HG03196 (cell line): ENCODE measurements around the gene SLC5A1.

Experiments
- ATAC-seq: cut with Tn5 transposase; IDR thresholded peaks from one replicate; pipeline ENCODE4 v1.9.1; 2021; ENCODE audit not compliant: unreplicated experiment

Gene SLC5A1

DNA sequence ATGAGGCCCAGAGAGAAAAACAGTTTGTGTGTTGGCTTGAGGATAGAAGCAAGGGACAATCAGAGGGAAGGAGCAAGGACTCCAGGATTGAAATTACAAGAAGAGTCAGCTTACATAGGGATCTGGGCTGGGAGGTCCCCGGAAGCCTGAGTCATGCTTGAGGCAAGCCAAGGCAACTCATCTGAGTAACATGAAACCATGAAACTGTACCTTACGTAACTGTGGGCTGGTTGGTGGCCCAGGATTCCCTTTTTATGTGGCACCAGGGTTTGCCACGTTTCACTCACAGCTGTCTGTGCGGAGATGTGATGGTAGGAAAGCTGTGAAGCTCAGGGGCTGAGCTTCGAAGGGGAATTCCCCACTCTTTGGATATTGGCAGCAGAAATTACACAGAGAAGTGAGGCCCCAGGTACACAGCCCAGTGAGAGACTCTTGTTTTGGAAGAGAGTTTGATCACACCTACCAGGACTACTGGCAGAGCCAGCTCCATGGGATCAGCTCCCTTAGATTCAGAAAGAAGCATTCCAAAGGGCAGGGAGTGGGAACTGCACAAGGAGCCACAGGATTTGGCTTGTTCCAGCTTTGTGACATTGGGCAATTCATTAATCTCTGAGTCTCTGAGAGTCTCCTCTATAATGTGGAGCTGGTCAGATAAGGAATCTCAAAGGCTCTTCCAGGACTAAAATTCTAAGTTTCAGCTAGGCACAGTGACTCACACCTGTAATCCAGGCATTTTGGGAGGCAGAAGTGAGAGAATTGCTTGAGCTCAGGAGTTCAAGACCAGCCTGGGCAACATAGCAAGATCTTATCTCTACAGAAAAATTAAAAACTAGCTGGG is 7.8 kb downstream of the SLC5A1 start:
- ATAC-seq = no peak

DNA sequence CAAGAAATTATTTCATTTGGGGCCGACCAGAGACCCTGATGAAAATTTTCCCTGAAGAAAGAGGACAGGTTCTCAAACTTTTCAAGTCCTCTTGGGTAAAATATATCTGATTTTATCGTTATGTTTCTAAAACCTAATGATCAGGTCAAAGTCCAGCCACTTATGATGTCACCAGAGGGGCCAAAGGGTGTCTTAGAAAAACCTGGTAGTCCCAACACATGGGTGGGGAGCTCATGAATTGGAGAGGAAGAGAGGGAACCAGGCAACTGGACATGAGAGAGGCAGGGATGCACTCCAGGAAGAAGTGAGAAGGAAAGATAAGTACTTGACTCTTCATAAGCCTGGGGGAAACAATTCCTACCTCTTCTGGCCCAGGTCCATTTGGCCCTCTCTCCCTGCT is 9.2 kb downstream of the SLC5A1 start:
- ATAC-seq = no peak

DNA sequence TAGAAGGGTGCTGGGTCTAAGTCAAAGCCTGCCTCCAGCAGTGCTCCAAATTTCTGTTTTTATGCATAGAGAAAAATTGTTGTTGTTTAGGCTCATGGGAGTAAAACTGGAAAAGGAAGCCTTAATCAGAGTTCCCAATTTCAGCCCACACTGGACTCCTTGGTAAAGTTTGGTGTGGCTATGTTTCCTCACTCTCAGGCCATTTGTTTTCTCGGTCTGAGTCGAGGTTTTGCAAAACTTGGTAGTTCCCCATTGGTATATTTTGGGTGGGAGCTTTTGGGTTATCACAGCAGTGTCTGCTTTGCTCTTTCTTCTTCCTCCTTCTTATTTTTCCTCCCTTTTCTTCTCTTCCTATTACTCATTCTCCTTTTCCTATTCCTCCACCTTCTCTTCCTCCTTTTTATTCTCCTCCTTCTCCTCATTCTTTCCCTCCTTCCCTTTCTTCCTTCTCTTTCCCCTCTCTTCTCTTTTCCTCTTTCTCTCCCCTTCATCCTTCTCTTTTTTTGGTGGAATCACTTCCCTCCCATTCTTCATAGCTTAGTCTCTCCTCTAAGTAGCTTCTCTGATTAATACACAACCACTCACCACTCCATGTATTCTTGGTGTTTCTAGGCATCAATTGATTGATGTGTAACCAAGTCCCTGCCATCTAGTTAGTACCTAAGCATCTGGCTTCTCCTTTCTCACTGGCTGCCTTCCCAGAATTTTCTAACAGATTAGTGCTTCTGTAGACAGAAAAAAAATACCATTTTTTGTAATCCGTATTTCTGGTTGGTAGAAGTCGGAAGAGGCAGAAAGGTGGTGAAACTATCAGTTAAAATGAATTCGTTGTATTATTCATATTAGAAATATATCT is 10.1 kb downstream of the SLC5A1 start:
- ATAC-seq = no peak

DNA sequence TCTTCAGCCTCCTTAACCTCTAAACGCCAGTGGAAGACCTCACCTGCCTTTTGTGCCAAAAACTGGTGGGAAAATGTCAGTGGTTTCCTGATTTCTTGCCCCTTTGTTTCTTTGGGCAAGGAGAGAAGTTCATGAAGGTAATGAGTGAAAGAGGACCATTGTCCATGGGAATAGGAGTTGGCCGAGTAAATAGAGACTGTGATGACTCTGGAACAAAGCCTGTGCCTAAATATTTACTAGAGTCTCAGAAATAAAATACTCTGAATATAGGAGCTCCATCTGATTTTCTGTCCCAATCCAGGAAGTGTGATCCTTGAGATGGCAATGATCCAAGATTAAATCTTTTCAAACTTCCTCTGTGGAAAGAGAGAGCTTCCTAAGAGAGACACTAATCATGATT is 12.0 kb downstream of the SLC5A1 start:
- ATAC-seq = no peak

DNA sequence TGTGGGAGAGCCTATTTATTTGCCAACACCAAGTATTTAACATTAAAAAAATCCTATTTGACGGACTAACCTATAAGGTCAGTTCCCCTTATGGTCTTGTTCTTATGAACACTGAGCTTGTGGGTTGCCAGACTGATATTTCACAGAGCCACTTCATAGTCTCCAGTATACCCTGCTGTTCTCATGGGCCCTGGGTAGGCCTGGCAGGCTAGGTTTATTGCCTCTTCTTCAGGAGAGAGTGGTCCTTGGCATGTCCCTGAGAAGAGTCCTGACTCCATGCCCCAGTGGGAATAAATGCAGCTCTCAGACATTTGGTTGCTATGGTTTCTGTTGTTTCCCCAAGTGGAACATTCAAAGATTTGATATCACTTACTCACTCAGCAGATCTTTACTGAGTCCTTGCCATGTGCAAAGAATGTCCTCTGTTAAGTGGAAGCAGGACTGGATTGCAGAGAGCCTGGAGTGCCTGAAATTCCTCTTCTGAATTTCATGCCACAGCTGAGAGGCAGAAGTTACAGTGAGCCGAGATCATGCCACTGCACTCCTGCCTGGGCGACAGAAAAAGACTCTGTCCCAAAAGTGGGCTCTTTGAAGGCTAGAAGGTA is 15.7 kb downstream of the SLC5A1 start:
- ATAC-seq = no peak

DNA sequence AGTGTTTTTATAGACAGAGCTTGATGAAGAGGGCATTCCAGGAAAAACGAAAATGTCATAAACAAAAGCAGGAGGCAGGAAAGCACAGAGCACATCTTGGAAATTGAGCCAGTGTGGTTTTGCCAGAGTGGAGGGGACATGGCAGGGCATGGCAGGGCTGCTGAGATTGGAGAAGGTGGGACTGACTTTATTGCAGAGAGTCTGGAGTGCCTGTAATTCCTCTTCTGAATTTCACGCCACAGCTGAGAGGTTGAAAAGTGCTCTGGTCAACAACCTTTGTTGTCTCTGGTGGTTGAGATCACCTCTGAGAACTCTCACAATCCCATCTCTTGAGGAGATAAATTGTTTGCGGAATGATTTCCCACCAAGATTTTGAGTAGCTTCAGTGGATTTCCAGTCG is 16.4 kb downstream of the SLC5A1 start:
- no peak for ATAC-seq

DNA sequence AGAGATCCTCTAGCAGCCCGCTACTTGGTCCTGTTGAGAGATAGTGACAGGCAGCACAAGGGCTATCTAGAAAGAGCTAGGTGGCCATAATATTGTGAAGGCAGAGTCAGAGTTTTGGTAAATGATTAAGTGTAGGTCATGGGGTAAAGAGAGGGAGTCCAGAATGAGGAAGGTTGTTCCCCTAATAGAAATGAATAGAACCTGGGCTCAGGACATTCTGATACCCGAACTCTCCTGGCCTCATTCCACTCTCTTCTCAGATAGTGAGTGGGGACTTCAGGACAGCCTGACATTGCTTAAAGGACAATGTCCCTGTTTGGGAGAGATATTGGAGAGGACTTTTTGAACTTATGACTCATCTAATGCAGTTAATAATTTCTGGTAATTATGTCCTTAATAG is 20.6 kb downstream of the SLC5A1 start:
- ATAC-seq = no peak

DNA sequence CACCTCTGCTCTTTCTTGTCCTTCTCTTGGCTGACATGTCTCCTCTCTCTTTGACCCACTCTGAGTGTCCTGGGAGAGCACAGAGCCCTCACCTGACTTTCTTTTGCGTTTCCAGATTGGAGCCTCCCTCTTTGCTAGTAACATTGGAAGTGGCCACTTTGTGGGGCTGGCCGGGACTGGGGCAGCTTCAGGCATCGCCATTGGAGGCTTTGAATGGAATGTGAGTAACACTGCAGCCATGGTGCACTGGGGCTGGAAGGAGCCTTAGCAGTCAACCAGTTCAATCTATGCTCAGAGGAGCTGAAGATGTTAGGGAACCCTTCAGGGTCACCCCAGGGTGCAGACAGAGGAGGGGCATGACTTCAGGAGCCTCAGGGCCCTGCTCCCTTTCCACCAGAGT is 23.8 kb downstream of the SLC5A1 start:
- ATAC-seq = no peak

DNA sequence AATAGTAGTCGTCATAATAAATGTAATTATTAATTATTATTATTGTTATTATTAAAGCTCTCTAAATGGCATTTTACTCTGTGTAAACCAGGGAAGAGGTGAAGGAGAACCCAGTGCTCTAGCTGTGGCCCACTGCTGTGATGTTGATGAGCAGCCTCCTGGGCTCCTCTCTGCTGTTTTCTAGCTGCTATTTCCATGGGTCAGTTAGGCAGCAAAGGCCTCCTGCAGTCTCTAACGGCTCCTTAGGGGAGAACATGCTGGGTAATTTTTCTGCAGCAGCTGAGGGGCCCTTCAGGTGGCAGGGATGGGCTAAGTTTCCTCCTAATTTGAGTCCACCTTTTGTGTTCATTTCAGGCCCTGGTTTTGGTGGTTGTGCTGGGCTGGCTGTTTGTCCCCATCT is 24.6 kb downstream of the SLC5A1 start:
- ATAC-seq = no peak

DNA sequence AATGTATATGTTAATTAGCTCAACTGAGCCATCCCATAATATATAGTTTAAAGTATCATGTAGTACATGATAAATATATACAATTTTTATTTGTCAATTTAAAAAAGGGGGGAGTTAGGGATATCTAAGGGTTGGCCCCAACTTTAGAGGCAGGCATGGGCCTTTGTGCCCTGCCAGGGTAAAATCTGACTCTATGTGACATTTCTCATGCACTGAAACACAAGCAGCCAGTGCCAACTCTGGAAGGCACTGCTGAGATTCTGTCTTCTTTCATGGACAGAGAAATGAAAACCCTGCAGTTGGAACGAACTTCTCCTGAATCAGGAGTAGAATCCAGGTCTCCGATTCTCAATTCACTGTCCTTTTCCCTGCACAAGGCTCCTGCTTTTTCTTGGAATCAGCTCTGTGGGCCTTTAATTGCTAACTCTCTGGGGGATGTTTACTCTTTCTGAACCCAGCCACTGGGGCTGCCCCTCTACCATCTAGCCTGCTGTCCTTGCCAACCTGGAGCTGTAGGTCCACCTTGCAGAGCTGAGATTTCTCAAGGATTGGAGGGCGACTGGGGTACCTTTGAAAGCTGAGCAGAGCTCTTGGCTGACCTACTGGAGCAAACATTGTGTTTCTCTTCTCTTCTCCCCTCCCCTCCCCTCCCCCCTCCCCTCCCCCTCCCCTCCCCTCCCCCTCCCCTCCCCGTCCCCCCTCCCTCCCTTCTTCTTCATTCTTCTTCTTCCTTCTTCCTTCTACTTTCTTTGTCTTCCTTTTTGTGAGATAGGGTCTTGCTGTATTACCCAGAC is 26.7 kb downstream of the SLC5A1 start:
- no peak for ATAC-seq

DNA sequence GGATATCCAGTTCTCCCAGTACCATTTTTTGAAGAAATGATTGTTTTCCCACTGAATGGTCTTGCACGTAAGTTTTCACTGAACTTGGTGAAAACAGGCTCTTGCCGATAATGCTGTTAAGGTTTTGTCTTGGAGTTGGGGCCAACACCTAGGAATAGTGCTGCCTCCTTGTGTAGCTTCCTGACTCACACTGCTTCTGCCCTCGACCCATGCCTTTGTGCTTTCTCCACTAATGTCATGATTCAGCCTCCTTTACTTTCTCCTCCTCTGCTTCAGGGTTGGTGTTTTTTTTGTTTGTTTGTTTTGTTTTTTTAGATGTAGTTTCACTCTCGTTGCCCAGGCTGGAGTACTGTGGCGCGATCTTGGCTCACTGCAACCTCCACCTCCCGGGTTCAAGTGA is 30.2 kb downstream of the SLC5A1 start:
- ATAC-seq = no peak

DNA sequence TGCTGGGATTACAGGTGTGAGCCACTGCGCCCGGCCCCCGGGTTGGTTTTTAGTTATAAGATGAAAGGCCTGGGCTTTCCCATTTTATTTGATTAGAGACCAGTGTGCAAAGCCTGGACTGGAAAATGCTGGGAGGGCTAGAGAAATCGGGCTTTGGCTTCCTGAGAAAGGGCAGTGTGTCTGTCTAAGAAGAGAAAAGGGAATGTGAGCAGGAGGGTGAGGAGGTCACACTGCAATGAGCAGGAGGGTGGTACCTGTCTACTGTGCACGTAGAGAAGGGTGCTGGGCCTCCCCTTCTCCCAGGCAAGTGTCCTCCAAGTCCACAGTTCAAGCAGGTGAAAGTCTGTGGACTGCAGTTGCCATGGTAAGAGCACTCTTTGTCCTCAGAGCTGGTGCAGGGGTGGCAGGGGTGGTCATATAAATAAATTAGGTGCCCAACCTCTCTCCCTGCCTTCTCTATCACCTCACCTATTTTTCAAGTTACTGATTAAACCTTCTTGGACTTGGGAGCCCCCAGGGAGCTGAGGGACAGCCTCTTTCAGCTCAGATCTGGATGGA is 30.8 kb downstream of the SLC5A1 start:
- no peak for ATAC-seq

DNA sequence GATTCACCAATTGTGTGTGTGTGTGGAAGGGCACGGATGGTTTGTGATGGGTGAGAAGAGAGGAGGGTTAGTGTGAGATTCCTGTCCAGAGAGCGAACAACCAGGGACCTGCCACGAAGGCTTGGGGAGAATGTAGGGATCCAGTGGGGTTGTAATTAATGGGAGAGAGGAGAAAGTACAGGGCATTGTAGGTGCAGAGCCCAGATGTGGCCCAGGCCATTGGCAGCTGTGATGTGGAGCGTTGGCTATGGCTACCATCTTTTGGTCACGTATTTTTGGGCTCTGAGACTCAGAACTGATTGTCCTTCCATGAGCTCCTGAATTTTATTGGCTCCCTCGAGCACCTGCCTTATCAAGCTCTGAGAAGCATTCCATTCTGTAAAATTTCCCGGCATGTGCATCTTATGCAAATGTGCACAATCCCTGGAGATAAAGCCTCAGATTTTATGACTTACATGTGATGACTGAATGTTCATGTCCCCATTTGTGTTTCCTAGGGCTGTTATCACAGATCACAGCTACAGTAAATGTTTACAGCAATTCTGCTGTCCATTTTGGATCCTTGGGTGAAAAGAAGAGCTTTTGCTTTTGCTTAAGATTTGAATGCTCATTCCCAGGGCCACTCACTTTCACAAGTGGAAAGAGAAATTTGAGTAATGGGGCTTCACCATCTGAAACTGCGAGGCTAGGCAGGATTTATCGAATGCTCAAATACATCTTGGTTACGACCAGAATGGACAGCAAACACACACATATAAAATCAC is 33.1 kb downstream of the SLC5A1 start:
- no peak for ATAC-seq

DNA sequence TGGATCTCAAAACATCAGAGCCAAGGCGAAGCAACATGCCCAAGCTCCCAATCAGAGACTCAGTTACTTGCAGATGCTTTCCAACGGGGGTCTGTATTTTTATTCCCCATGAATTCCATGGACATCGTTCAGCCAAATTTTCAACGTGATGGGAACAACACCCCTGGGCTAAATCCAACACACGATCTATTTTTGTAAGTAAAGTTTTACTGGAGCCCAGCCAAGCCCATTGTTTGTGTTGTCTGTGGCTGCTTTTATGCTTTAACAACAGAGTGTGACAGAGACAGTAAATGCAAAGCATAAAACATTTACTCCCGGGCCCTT is 33.7 kb downstream of the SLC5A1 start:
- no peak for ATAC-seq

DNA sequence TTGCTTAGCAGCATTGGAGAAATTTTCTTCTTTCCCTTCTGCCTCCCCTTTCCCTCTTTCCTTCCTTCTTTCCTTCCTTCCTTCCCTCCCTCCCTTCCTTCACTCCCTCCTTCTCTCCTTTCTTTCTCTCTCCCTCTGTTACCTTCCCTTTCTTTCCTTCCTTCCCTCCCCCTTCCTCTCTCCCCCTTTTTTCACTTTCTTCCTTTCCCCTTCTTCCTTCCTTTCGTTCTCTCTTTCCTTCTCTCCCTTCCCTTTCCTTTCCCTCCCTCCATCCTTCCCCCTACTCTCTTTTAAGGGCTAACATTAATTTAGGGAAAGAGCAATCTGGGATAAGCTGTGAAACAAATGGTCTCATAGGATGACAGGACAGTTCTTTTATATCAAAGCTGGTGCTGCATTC is 34.1 kb downstream of the SLC5A1 start:
- no peak for ATAC-seq

DNA sequence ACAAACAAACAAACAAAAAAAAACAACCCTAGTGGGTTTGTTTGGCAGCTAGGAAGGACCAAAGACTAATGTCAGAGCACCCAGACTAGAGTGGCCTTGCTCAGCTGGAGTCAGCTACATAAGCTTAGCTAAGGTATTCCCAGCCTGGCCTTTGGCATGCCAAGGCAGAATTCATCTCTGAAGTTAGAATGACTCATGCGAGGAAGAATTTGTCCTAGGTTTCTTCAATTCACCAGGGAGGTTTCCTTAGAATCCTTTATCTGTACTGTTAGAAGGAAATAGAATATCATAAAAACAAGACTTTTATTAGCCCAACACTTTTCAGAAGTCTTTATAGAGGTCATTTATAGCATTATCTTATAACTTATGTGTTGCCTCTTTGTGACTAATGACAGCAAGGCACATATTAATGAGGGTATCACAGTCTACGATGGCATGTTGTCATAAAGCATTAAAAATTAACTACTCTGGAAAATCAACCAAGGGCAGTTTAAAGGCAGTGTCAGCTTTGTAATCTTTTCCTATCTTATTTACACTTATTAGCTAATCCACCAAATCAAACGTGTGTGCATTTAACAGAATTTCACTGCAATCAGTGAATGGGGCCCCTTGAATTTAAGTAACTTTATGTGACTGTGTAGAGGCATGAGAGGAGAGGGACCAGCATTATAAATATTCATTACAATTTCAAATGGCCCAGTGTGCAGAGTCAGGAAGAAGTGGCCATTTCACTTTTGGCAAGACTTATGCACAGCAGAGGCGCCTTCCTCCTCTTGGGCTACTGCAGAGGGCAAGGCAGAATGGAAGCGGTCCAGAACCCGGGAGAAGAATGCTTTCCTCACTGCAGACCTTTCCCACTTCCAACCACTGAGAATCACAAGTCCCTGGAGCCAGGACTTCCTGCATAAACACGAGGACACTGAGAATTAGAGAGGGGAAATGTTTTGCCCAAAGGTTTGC is 36.3 kb downstream of the SLC5A1 start:
- ATAC-seq = no peak

DNA sequence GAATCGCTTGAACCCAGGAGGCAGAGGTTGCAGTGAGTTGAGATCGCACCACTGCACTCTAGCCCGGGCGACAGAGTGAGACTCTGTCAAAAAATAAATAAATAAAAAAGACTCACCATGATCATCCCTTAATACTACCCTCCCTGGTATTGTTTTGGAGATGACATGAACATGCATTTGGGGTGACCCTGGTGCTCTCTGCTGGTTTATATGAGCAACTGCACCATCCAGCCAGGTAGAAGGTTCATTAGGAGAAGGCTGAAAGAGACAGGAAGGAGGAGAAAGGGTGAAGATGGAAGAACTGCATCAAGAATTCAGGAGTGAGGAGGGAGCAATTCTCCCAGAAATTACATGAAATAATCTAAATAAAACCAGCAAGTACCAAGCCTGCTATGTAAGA is 37.8 kb downstream of the SLC5A1 start:
- ATAC-seq = no peak

DNA sequence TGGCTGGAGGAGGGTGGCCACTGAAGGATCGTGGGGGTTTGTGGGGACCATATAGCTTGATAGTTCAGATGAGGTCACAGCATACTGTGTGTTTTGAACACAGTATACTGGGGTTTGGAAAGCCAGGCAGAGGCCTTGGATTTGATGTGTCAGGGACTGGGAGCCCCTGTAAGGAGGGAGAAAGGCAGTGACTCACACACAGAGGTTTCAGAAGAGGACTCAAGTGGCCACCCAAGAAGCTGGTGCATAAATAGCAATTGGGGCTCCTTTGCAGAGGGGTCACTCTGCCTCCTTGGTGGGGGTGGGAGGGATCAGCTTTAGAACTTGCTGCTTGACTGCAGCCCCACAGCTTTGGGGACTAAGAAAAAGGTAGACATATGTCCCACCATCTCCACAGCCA is 39.3 kb downstream of the SLC5A1 start:
- no peak for ATAC-seq

DNA sequence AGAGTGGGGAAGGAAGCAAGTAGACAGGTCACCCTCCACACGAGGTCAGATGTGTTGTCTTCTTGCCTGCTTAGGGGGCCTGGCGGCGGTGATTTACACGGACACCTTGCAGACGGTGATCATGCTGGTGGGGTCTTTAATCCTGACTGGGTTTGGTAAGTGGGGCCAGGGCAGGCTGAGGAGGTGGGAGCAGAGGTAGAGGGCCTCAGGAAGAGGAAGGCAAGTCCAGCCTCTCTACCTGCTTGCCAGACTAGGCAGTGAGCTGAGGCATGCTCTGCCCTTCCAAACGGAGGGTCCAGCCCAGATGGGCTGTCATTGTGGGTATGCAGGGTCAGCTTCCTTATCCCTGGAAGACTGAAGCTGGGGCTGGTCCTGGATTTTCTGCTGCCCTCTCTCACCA is 39.9 kb downstream of the SLC5A1 start:
- ATAC-seq = no peak
